NCI-H146 treated with DMSO at 0.1 percent for 48 hours (cell line): ENCODE data around the gene ACKR2.

Experiments used
- DNase-seq: peaks from one replicate; lab custom pipeline; 2025; ENCODE audit not compliant: unreplicated experiment; lab: John Stamatoyannopoulos, UW

ACKR2 gene

GRCh38 chr3:42809202-42809601 is at the start of gene ACKR2:
Gene ACKR2, plus strand, starts transcription at chr3:42809445. Its CDS starts 55,058 bp downstream, at chr3:42864503.
- DNase-seq, result no peak

DNA sequence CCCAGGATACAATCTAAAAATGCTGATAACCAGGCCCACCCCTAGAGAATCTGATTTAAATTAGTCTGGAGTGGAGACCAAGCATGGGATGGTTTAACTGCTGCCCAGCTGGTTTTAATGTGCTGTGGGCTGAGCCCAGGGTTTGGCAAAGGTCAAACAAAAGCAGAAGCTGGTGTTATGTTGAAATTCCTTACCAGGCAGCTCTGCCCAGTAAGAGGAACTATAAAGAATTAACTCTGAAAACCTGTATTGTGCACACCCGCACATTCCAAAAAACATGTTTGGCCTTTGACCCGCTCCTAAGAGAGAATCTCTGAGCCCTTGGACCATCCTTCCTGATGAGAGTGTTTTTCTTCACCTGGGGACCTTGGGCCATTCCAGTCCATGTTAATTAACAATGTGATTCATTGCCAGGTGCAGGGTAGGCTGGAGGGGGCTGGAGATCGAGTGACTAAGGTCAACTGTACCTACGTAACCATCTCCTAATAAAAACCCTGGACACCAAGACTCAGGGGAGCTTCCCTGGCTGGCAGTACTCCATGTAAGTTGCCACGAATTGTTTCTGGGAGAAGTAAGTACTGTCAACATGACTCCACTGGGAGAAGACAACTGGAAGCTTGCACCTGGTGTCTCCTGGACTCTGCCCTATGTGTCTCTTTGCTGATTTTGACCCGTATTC is 47.1 kb upstream of the ACKR2 start:
- DNase-seq, result peak; percentile 70

DNA sequence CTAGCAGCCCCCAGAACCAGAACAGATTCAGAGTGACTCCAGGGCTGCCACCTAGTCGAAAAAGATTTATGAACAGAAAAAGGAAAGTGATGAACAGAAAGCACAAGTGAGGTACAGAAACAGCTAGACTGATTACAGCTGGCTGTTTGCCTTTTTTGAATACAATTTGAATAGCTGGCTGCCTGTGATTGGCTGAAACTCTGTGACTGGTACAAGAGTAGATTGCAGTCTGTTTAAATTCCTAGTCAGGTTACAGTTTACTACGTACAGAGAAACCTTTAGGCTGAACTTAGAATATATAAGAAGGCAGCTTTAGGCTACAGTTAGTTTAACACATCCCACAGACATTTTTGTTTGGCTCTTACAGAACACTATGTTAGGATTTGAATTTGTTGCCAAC is 46.2 kb upstream of the ACKR2 start:
- no peak for DNase-seq

- no peak for DNase-seq
Measured at GRCh38 chr3:42764115-42764514, 45.1 kb upstream of the ACKR2 start.

DNA sequence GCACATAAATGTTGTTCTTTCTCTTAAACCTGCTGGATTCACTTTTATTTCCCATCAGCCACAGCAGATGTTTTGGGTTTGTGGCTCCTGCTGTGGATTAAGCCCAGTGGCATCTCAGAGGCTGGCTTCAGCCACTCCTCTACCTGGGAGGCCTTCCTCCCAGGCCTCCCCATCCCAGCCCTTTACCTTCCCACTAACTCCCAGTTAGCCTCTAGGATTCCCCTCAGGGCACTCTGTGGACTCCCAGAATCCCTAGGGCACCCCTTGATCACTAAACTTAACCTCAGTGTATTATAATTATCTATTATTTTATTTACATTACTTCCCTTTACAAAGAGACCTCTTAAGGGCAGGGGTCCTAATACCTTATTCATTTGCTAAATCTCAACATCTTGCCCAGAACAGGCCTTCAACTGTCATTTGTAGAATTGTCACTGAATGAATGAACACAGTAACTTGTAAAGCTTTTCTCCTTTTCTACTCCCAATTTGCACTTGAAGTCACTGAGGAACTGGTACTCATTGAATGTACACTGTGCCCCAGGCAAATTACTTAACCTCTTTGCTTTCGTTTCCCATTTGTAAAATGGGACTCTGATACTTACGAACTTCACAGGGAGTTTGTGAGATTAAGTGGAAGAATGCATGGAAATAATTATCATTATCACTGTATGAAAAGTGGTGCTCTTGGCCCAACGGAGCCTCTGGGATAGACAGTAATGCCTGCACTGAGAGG is 44.5 kb upstream of the ACKR2 start:
- DNase-seq, result no peak

- DNase-seq, result no peak
Measured at GRCh38 chr3:42769477-42770131, 39.6 kb upstream of the ACKR2 start.

- DNase-seq, result no peak
Measured at GRCh38 chr3:42771271-42771670, 38.0 kb upstream of the ACKR2 start.

GRCh38 chr3:42772670-42773408 is 36.4 kb upstream of the ACKR2 start, which contains the start of gene CCDC13:
Gene CCDC13, minus strand, starts transcription at chr3:42773253. Its CDS starts 14,908 bp downstream, at chr3:42758345.
- DNase-seq, result peak; percentile 54

DNA sequence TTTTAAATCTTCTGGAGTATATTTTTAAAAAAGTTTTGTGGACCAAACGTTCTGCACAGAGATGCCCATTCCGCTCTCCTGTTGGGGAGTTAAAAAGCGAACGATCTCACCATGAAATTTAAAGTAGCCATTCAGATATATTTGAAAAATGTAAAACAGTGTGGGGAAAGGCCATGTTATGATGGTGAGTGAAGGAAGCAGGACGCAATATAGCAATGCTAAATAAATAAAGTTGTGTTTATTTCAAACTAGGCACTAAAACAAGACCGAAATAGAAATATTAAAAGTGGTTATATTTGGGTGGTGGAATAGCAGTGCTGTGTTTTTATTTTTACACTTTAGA is 35.9 kb upstream of the ACKR2 start:
- no peak for DNase-seq

DNA sequence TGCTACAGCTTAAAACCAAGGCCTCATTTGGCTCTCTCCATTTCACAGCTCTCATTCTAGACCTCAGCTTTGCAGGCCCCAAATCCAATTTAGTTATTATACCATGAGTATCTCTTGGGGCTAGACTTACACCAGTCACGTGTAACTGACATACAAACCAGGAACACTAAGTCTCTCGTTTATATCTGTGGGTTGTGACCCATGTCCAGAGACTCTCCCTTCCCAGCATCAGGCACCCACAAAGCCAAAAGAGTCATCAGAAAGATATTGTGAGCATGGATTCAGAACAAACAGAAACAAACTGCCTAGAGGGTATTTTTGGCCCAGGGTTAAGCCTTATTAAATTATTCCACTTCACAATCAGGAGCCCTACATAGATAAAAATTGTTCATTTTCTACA is 30.6 kb upstream of the ACKR2 start:
- DNase-seq, result no peak

GRCh38 chr3:42780398-42780797 is 28.8 kb upstream of the ACKR2 start:
- no peak for DNase-seq

GRCh38 chr3:42780892-42781700 is 28.1 kb upstream of the ACKR2 start:
- DNase-seq, result peak; percentile 1

DNA sequence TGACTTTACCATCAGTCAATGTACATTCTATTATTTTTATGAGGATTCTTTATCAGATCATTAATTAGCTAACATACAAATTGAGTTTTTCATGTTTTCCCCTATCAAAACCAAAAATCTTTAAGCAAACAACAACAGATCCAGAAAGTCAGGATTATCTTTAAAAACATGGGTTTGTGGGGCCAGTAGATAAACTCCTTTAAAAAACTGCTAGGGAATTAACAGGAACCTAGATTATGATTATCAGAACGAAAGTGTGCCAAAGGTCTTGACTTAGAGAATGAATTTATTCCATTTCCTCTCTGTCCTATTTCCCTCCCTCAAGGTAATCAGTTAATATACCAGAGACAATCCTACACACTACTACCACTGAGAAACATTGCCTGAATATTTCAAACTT is 23.0 kb upstream of the ACKR2 start:
- DNase-seq, result no peak

DNA sequence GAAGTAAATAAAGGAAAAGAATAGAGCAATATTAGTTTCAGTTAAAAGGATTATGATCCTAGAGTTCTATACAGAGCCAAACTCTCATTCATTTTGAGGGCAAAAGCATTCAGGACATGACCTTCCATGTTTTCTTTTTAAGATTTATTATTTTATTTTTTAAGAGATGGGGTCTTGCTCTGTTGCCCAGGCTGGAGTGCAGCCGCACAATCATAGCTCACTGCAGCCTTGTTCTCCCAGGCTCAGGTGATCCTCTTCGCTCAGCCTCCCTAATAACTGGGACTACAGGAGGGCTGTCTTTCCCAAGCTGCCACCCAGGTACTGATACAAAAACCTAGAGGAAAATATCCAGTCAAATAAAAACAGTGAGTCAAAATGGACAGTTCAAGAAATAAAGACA is 22.6 kb upstream of the ACKR2 start:
- no peak for DNase-seq

- DNase-seq, result no peak
Measured at GRCh38 chr3:42790714-42791229, 18.5 kb upstream of the ACKR2 start.

DNA sequence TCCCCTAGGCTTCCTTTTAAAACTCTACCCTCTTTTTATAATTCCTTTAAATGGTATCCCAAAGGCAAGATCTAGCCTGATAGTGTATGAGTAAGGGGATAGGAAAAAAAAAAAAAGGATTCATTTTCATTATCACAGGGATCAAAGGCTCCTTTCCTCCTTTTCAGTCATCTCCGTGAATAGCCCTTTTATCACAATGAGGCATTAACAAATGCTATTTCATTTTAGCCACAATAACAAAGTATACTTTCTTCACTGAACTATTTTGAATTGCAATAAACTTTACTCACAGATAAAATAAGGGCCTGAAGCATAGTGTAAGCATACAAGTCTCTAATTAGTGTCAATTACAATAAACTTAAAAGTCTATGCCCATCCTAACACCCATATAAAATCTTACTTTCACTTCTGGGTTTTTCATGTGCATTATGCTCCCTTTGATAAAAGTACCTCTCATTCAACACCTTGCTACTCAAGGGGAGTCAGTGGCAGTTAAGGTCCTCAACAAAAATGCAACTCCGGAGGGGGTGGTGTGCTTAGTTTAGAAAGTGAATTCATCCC is 13.5 kb upstream of the ACKR2 start:
- DNase-seq, result no peak

DNA sequence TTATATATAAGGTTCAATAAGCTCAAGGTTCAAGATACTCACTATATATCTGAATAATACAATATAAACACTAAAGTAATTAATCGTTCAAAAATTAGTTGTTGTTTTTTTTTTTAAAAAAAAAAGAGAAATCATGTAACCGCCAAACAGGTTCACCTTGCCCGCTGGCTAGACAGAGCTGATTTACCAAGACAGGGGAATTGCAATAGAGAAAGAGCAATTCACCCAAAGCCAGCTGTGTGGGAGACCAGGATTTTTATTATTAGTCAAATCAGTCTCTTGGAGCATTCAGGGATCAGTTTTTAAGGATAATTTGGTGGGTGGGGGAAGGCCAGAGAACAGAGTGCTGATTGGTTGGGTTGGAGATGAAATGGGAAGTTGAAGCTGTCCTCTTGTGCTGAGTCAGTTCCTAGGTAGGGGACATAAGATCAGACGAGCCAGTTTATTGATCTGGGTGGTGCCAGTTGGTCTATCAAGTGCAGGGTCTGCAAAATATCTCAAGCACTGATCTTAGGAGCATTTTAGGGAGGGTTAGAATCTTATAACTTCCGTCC is 12.8 kb upstream of the ACKR2 start:
- DNase-seq, result no peak

DNA sequence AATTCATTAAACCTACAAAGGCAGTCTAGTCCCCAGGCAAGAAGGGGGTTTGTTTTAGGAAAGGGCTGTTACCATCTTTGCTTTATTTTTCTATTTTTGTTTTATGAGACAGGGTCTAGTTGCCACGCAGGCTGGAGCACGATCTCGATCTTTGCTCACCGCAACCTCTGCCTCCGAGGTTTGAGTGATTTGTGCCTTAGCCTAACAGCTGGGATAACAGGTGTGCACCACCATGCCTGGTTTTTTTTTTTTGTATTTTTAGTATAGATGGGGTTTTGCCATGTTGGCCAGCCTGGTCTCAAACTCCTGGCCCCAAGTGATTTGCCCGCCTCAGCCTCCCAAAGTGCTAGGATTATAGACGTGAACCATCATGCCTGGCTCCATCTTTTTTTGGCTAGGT is 9.9 kb upstream of the ACKR2 start:
- no peak for DNase-seq

DNA sequence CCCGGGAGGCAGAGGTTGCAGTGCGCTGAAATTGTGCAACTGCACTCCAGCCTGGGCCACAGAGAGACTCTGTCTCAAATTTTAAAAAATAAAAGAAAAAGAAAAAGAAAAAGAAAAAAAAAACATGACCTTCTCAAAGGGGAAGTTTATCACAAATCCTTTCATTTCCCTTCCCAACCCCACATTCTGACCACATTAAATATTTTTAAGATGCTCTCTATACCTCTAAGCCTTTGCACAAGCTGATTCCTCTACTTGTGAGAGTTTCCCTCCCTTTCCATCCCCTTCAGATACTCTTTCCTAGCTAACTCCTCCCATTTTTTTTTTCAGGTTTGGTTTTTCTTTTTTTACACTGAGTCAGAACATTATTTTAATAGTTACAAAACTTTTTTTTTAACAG is 9.0 kb upstream of the ACKR2 start:
- DNase-seq, result no peak
